Coronary artery (tissue), 2 donors: ENCODE data around the gene ENOX1.

ENCODE experiments used
- DNase-seq: peaks from one replicate; pipeline ENCODE4 v3.0.0-alpha.2; 2017; ENCODE audit warnings: low spot score
- H3K27ac ChIP-seq, 2 donors: fragments of 200-600 bp; sonication (generic); one replicate each; pipeline ENCODE4 v1.5.1; 2016 to 2019
- H3K4me3 ChIP-seq: fragments of 200-600 bp; sonication (generic); 2 replicates; pipeline ENCODE4 v1.5.1; 2016; ENCODE audit warnings: mild to moderate bottlenecking, moderate library complexity
- CTCF ChIP-seq: fragments of 200-600 bp; sonication (generic); IDR thresholded peaks from one replicate; pipeline ENCODE4 v1.5.1; 2019; ENCODE audit warnings: antibody characterized with exemption

ENOX1 gene

GRCh38 chr13:43245374-43245964 lies 541.3 kb downstream of the ENOX1 start:
- no peak overlapping the region for H3K27ac ChIP-seq
- DNase-seq = no peak
- TF ChIP-seq CTCF = no peak
- no peak overlapping the region for H3K4me3 ChIP-seq

DNA sequence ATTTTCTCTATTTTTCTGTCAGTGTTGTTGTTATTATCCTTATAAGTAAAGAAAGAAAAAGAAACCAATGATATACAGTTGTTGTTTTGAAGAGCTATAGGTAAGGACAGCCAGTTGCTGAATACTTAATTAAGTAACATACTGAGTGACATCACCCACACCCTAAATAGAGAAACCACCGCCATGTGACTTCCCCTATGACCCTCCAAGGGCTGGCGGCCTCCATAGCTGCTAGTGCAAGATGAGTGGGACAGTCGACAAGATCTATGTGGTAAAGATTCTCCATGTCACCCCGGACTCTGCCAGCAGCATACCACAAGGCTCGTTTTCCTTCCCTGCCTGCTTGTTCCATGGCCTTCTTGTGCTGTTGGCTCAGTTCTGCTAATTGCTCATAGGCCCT lies 542.3 kb downstream of the ENOX1 start:
- H3K4me3 ChIP-seq = no peak overlapping the region
- no peak for DNase-seq
- no peak for TF ChIP-seq CTCF
- no peak overlapping the region for H3K27ac ChIP-seq

- Histone ChIP-seq H3K27ac (no peak overlapping the region), H3K4me3 (no peak overlapping the region)
- no peak for TF ChIP-seq CTCF
- DNase-seq = no peak
These were observed 543.1 kb downstream of the ENOX1 start for GRCh38 chr13:43243711-43244110.

- H3K27ac ChIP-seq = no peak overlapping the region
- H3K4me3 ChIP-seq = no peak overlapping the region
- DNase-seq = no peak
- TF ChIP-seq CTCF = no peak
These were observed 544.7 kb downstream of the ENOX1 start for GRCh38 chr13:43242040-43242439.

GRCh38 chr13:43240278-43240677 lies 546.5 kb downstream of the ENOX1 start:
- no peak for DNase-seq
- H3K27ac ChIP-seq = no peak overlapping the region
- TF ChIP-seq CTCF = no peak
- H3K4me3 ChIP-seq = no peak overlapping the region

GRCh38 chr13:43239275-43239840 lies 547.4 kb downstream of the ENOX1 start:
- no peak overlapping the region for H3K27ac ChIP-seq
- TF ChIP-seq CTCF = no peak
- no peak for DNase-seq

DNA sequence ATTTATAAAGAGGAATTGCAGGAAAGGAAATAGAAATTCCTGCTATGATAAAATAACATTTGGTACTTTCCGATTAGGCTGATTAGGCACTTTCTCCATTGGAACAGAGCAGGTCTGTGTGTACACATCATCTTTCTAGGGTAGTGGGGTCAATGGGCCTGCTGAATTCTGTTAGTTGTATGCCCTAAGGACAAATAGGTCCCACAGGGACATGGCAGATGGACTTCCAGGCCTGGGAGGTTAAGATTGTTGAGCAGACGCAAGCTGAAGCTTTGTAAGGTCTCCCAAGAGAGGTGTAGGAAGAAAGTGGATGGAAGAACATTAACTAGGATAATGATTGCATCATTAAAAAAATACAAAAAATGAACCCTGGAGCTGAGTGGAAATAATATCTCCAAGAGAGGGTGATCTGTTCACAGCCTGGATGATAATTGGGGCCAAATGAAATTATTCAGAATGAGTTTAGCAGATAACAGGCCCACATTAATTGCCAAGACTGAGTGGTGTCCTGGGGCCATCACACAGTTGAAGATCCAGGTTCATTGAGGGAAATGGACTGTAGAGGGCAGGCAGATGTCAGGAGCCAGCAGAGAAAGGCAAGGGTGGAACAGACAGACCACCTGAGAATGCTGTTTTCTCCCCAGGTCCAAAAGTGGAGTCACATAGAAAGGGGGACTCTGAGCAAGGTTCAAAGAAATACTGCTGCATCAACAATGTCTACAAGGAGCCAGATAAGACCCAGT lies 548.3 kb downstream of the ENOX1 start:
- TF ChIP-seq CTCF = no peak
- H3K4me3 ChIP-seq = no peak overlapping the region

More at GRCh38 chr13:43239275-43239840, 547.4 kb downstream of the ENOX1 start:
- H3K4me3 ChIP-seq = no peak overlapping the region

More for the DNA sequence above, 548.3 kb downstream of the ENOX1 start:
- no peak overlapping the region for H3K27ac ChIP-seq
- no peak for DNase-seq
